ENCODE data around the gene FBXL20.
"Not testable (repeated sequence)": the region's sequence is repeated elsewhere in the genome, so short reads cannot be mapped to it uniquely, and the experiment has no call there.

Gene FBXL20

GRCh38 chr17:39401412-39402243 lies at the start of gene FBXL20:
FBXL20 (minus strand) TSS chr17:39401626; CDS start chr17:39401402, 224 bp downstream.
- DNase-seq, result peak; percentile 94

GRCh38 chr17:39450847-39451581 lies 49.6 kb upstream of the FBXL20 start, which contains the start of gene MED1:
MED1 (minus strand) TSS chr17:39451263; CDS start chr17:39451062, 201 bp downstream.
- peak; percentile 100 for DNase-seq

GRCh38 chr17:39450051-39450450 lies 48.6 kb upstream of the FBXL20 start:
- DNase-seq, result no peak

- DNase-seq, result no peak
Observed at GRCh38 chr17:39447561-39447960, 46.1 kb upstream of the FBXL20 start.

- no peak for DNase-seq
Observed at GRCh38 chr17:39443326-39443725, 41.9 kb upstream of the FBXL20 start.

GRCh38 chr17:39439868-39440267 lies 38.4 kb upstream of the FBXL20 start:
- DNase-seq, result not testable (repeated sequence)

- no peak for DNase-seq
Observed at GRCh38 chr17:39429600-39429999, 28.2 kb upstream of the FBXL20 start.

GRCh38 chr17:39416141-39416540 lies 14.7 kb upstream of the FBXL20 start:
- no peak for DNase-seq

GRCh38 chr17:39410279-39410678 lies 8.9 kb upstream of the FBXL20 start:
- no peak for DNase-seq

- no peak for DNase-seq
Observed at GRCh38 chr17:39408360-39408759, 6.9 kb upstream of the FBXL20 start.

GRCh38 chr17:39406951-39407350 lies 5.5 kb upstream of the FBXL20 start:
- no peak for DNase-seq

- no peak for DNase-seq
Observed at GRCh38 chr17:39405436-39405835, 4.0 kb upstream of the FBXL20 start.

GRCh38 chr17:39404542-39405378 lies 3.3 kb upstream of the FBXL20 start:
- no peak for DNase-seq

- no peak for DNase-seq
Observed at GRCh38 chr17:39402890-39403605, 1.6 kb upstream of the FBXL20 start.

GRCh38 chr17:39402244-39402889 lies 941 bp upstream of the FBXL20 start:
- DNase-seq, result peak; percentile 93

- no peak for DNase-seq
Observed at GRCh38 chr17:39400547-39401411, 647 bp downstream of the FBXL20 start.

GRCh38 chr17:39399791-39400190 lies 1.6 kb downstream of the FBXL20 start:
- DNase-seq, result no peak

GRCh38 chr17:39393736-39394135 lies 7.7 kb downstream of the FBXL20 start:
- DNase-seq, result no peak

GRCh38 chr17:39391448-39391847 lies 10.0 kb downstream of the FBXL20 start:
- no peak for DNase-seq

GRCh38 chr17:39385040-39385439 lies 16.4 kb downstream of the FBXL20 start:
- DNase-seq, result no peak

- no peak for DNase-seq
Observed at GRCh38 chr17:39380144-39380543, 21.3 kb downstream of the FBXL20 start.

All from NCI-H1436 (cell line).